Activated T-cell treated with anti-CD3 and anti-CD28 coated beads, Interleukin-2, amount 50 U/mL, for 1 hour (primary cell): ENCODE data around the gene DNM3.

Experiments
- DNase-seq: peaks from one replicate; pipeline ENCODE4 v3.0.0-alpha.2; 2020

Gene DNM3

GRCh38 chr1:172118618-172119017, 277.3 kb downstream of the DNM3 start:
- no peak for DNase-seq

- no peak for DNase-seq
Measured at GRCh38 chr1:172119184-172119583, 277.9 kb downstream of the DNM3 start.

- no peak for DNase-seq
Measured at GRCh38 chr1:172120381-172120780, 279.1 kb downstream of the DNM3 start.

GRCh38 chr1:172121081-172121717, 279.9 kb downstream of the DNM3 start:
- no peak for DNase-seq

- no peak for DNase-seq
Measured at GRCh38 chr1:172122381-172122780, 281.1 kb downstream of the DNM3 start.

GRCh38 chr1:172125250-172125649, 284.0 kb downstream of the DNM3 start:
- no peak for DNase-seq

GRCh38 chr1:172125812-172126430, 284.6 kb downstream of the DNM3 start:
- DNase-seq, result no peak

- no peak for DNase-seq
Measured at GRCh38 chr1:172132836-172133235, 291.5 kb downstream of the DNM3 start.

GRCh38 chr1:172134087-172134731, 292.9 kb downstream of the DNM3 start:
- DNase-seq, result no peak

GRCh38 chr1:172135076-172135672, 293.9 kb downstream of the DNM3 start:
- DNase-seq, result no peak

- DNase-seq, result no peak
Measured at GRCh38 chr1:172135978-172136610, 294.8 kb downstream of the DNM3 start.

GRCh38 chr1:172136925-172137324, 295.6 kb downstream of the DNM3 start:
- DNase-seq, result no peak

- DNase-seq, result no peak
Measured at GRCh38 chr1:172137703-172138454, 296.6 kb downstream of the DNM3 start.

- no peak for DNase-seq
Measured at GRCh38 chr1:172138634-172139033, 297.3 kb downstream of the DNM3 start.

GRCh38 chr1:172139196-172139595, 297.9 kb downstream of the DNM3 start:
- no peak for DNase-seq

GRCh38 chr1:172140072-172140471, 298.8 kb downstream of the DNM3 start:
- no peak for DNase-seq

GRCh38 chr1:172140591-172140990, 299.3 kb downstream of the DNM3 start:
- no peak for DNase-seq

GRCh38 chr1:172141341-172141881, 300.1 kb downstream of the DNM3 start:
- no peak for DNase-seq

- no peak for DNase-seq
Measured at GRCh38 chr1:172142324-172142723, 301.0 kb downstream of the DNM3 start.

GRCh38 chr1:172143384-172144055, 302.2 kb downstream of the DNM3 start:
- no peak for DNase-seq

- no peak for DNase-seq
Measured at GRCh38 chr1:172144445-172145061, 303.3 kb downstream of the DNM3 start.
